Dermis lymphatic vessel endothelial cell (primary cell): ENCODE results near the gene PROC. TPM values are rescaled to one million over a fixed set of nuclear protein-coding genes. Genes with fewer than 3 reads are reported as not detected.

Experiments used
- total RNA-seq: library from RNA; depleted of rRNA; stranded (reverse); fragments of >200 nt; gene quantifications from 2 replicates; pipeline ENCODE4 v1.2.1, GENCODE V29; 2014

PROC gene
- total RNA-seq, result 0.11 and 0.52 TPM in 2 replicates

DNA sequence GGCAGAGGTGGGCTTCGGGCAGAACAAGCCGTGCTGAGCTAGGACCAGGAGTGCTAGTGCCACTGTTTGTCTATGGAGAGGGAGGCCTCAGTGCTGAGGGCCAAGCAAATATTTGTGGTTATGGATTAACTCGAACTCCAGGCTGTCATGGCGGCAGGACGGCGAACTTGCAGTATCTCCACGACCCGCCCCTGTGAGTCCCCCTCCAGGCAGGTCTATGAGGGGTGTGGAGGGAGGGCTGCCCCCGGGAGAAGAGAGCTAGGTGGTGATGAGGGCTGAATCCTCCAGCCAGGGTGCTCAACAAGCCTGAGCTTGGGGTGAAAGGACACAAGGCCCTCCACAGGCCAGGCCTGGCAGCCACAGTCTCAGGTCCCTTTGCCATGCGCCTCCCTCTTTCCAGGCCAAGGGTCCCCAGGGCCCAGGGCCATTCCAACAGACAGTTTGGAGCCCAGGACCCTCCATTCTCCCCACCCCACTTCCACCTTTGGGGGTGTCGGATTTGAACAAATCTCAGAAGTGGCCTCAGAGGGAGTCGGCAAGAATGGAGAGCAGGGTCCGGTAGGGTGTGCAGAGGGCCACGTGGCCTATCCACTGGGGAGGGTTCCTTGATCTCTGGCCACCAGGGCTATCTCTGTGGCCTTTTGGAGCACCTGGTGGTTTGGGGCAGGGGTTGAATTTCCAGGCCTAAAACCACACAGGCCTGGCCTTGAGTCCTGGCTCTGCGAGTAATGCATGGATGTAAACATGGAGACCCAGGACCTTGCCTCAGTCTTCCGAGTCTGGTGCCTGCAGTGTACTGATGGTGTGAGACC, at the start of gene PROC:
Gene PROC, plus strand, starts transcription at position 128 of the 812 bp plus-strand sequence. CDS start 1,516 bp downstream, outside the sequence.

DNA sequence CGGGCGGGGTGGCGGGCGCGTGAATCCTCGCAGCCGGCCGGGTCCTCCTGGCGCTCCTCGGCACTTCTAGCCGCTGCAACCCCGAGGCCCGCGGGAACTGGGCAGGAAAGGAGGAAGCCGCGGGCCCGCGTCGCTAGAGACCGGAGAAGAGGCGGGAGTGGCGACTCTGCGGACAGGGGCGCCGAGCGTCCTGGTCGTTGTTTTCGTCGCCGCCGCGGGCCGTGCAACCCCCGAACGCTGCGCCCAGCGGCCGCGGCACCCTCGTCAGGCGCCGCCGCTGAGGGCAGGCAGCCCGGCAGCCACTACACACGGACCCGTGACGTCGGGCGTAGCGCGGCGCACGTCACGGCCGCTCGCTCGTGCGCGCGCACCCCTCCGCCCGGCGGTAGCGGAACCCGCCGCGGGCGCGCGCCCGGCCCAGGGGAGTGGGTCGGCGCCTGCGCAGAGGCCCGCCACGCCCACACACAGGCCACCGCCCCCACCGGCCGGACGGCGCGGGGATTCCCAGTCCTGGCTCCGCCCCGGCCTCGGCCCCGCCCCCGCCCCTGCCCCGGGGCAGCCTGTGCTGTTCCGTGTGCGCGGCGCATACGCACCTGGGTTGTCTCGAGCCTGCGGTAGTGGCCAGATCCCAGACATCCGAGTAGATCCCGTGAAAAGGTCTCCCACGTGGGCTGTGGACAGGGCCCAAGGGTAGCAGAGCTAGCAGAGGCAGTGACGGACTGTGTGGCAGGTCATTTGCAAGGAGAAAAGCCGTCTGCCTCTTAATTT, 30.4 kb upstream of the PROC start, which contains the start of gene MAP3K2:
Gene MAP3K2, minus strand, starts transcription at position 321 of the 768 bp plus-strand sequence. CDS start 44,846 bp downstream, outside the sequence.

Other genes with a start within 250 kb of the PROC start
- gene CYP27C1, start 198.1 kb upstream of the PROC start, total RNA-seq, result 0.11 TPM in 1 of 2 replicates, not detected in the other
- gene ERCC3, start 124.3 kb upstream of the PROC start, total RNA-seq, result 28.6 and 31.3 TPM in 2 replicates
- gene MAP3K2, start 30.5 kb upstream of the PROC start, total RNA-seq, result 19.9 and 24.8 TPM in 2 replicates
- 27.0 and 32.7 TPM in 2 replicates for gene IWS1, start 108.1 kb downstream of the PROC start, total RNA-seq
- 0.11 and 0.26 TPM in 2 replicates for gene MYO7B, start 117.3 kb downstream of the PROC start, total RNA-seq
- gene GPR17, start 227.7 kb downstream of the PROC start, total RNA-seq, result not detected in 2 replicates